ENCODE measurements around the gene IAH1.
A peak's percentile ranks its signal among the peaks of the same experiment; 100 is the strongest.

IAH1 gene

GRCh38 chr2:9471206-9471605, 3.1 kb upstream of the IAH1 start:
- H3K9ac ChIP-seq, result no peak overlapping the region

GRCh38 chr2:9472511-9472910, 1.8 kb upstream of the IAH1 start:
- H2AFZ ChIP-seq, result no peak overlapping the region
- H3K36me3 ChIP-seq (ENCODE audit: control insufficient read depth, insufficient read depth, low read length), result no peaks in the 10 kb centered on the region
- TF ChIP-seq CTCF (IDR thresholded peaks at IDR 0.05), result no peak
- H3K27ac ChIP-seq, result no peak overlapping the region
- H3K9me3 ChIP-seq (ENCODE audit: control insufficient read depth, low read length), result no peaks in the 10 kb centered on the region
- no peak overlapping the region for H3K4me2 ChIP-seq (ENCODE audit: low read length)
- H3K79me2 ChIP-seq, result peaks cover 8% of the 10 kb centered on the region
- peaks cover 3% of the 10 kb centered on the region for H3K4me1 ChIP-seq
- H3K9ac ChIP-seq, result no peak overlapping the region
- no peaks in the 10 kb centered on the region for H3K27me3 ChIP-seq (ENCODE audit: control insufficient read depth, insufficient read depth, low read length)
- no peak overlapping the region for H3K4me3 ChIP-seq (ENCODE audit: low read depth, low read length)

More at GRCh38 chr2:9471206-9471605, 3.1 kb upstream of the IAH1 start:
- Histone ChIP-seq H3K4me2 (ENCODE audit: low read length) (no peak overlapping the region), H2AFZ (no peak overlapping the region), H3K4me1 (peaks cover 3% of the 10 kb centered on the region), H3K79me2 (peaks cover 6% of the 10 kb centered on the region), H3K4me3 (ENCODE audit: low read depth, low read length) (no peak overlapping the region), H3K27ac (no peak overlapping the region), H3K27me3 (ENCODE audit: control insufficient read depth, insufficient read depth, low read length) (no peaks in the 10 kb centered on the region), H3K9me3 (ENCODE audit: control insufficient read depth, low read length) (no peaks in the 10 kb centered on the region), H3K36me3 (ENCODE audit: control insufficient read depth, insufficient read depth, low read length) (no peaks in the 10 kb centered on the region)
- TF ChIP-seq CTCF (IDR thresholded peaks at IDR 0.05), result no peak

- TF ChIP-seq CTCF (IDR thresholded peaks at IDR 0.05), result peak; percentile 25
- Histone ChIP-seq H3K36me3 (ENCODE audit: control insufficient read depth, insufficient read depth, low read length) (no peaks in the 10 kb centered on the region), H3K27me3 (ENCODE audit: control insufficient read depth, insufficient read depth, low read length) (no peaks in the 10 kb centered on the region), H3K4me3 (ENCODE audit: low read depth, low read length) (peak overlapping the region; percentile 78), H3K4me2 (ENCODE audit: low read length) (peak overlapping the region; percentile 77), H3K9ac (no peak overlapping the region), H3K27ac (no peak overlapping the region), H3K9me3 (ENCODE audit: control insufficient read depth, low read length) (no peaks in the 10 kb centered on the region), H2AFZ (peak overlapping the region; percentile 99), H3K4me1 (peaks cover 3% of the 10 kb centered on the region), H3K79me2 (peaks cover 8% of the 10 kb centered on the region)
Measured at GRCh38 chr2:9473308-9473984, 905 bp upstream of the IAH1 start.

GRCh38 chr2:9473985-9474360, 378 bp upstream of the IAH1 start:
- Histone ChIP-seq H3K27ac (peak overlapping the region; percentile 13), H3K79me2 (peaks cover 8% of the 10 kb centered on the region), H3K36me3 (ENCODE audit: control insufficient read depth, insufficient read depth, low read length) (no peaks in the 10 kb centered on the region), H2AFZ (peak overlapping the region; percentile 99), H3K9me3 (ENCODE audit: control insufficient read depth, low read length) (no peaks in the 10 kb centered on the region), H3K4me1 (peaks cover 3% of the 10 kb centered on the region), H3K4me3 (ENCODE audit: low read depth, low read length) (peak overlapping the region; percentile 78), H3K9ac (no peak overlapping the region), H3K27me3 (ENCODE audit: control insufficient read depth, insufficient read depth, low read length) (no peaks in the 10 kb centered on the region), H3K4me2 (ENCODE audit: low read length) (peak overlapping the region; percentile 77)
- TF ChIP-seq CTCF (IDR thresholded peaks at IDR 0.05), result no peak

GRCh38 chr2:9477914-9478313, 3.6 kb downstream of the IAH1 start:
- H3K79me2 ChIP-seq, result peaks cover 8% of the 10 kb centered on the region
- peaks cover 3% of the 10 kb centered on the region for H3K4me1 ChIP-seq
- H3K36me3 ChIP-seq (ENCODE audit: control insufficient read depth, insufficient read depth, low read length), result no peaks in the 10 kb centered on the region
- TF ChIP-seq CTCF (IDR thresholded peaks at IDR 0.05), result no peak
- H3K9ac ChIP-seq, result no peak overlapping the region
- no peaks in the 10 kb centered on the region for H3K9me3 ChIP-seq (ENCODE audit: control insufficient read depth, low read length)
- H3K27ac ChIP-seq, result no peak overlapping the region
- H3K4me2 ChIP-seq (ENCODE audit: low read length), result no peak overlapping the region
- H3K27me3 ChIP-seq (ENCODE audit: control insufficient read depth, insufficient read depth, low read length), result no peaks in the 10 kb centered on the region
- no peak overlapping the region for H3K4me3 ChIP-seq (ENCODE audit: low read depth, low read length)
- no peak overlapping the region for H2AFZ ChIP-seq
